Vagina (tissue), 2 donors: ENCODE measurements around the gene ZNF506.

Experiments used
- CTCF ChIP-seq, 3 experiments: fragments of 450-650 bp in 2 of 3; fragments of 200-600 bp in 1 of 3; sonication (generic) in 1 of 3; IDR thresholded peaks; one replicate each; pipeline ENCODE4 v1.5.1; 2017 to 2019; ENCODE audit warnings: antibody characterized with exemption in 3 of 3, mild to moderate bottlenecking in 2 of 3, moderate library complexity in 2 of 3
- POLR2A ChIP-seq, 2 donors: fragments of 450-650 bp; IDR thresholded peaks; one replicate each; pipeline ENCODE4 v1.6.1; 2017; ENCODE audit warnings: antibody characterized with exemption in 2 of 2, mild to moderate bottlenecking in 2 of 2, moderate library complexity in 2 of 2

GRCh38 chr19:19860756-19861390 is 39.3 kb upstream of the ZNF506 start:
- TF ChIP-seq CTCF (IDR thresholded peaks at IDR 0.05) (no peak), POLR2A (IDR thresholded peaks at IDR 0.05) (no peak)
